Neural crest cell (in vitro differentiated cells): ENCODE measurements around the gene TCF3. TPM values are rescaled to one million over a fixed set of nuclear protein-coding genes. Genes with fewer than 3 reads are reported as not detected.

ENCODE experiments used
- DNase-seq: peaks from one replicate; pipeline ENCODE4 v3.0.0; 2021; ENCODE audit warnings: low read depth, mixed read lengths, low spot score
- H3K27ac Mint-ChIP-seq: one replicate; pipeline ENCODE4 v1.8.0; 2021; ENCODE audit warnings: mild to moderate bottlenecking, mixed read lengths; ENCODE audit not compliant: unreplicated experiment
- H3K27me3 Mint-ChIP-seq: 2 replicates; pipeline ENCODE4 v1.8.0; 2021; ENCODE audit warnings: low read depth, mild to moderate bottlenecking, mixed read lengths
- H3K36me3 Mint-ChIP-seq: 2 replicates; pipeline ENCODE4 v1.8.0; 2021; ENCODE audit warnings: low read depth, mild to moderate bottlenecking, mixed read lengths
- H3K4me1 Mint-ChIP-seq: 2 replicates; pipeline ENCODE4 v1.8.0; 2021; ENCODE audit warnings: mixed read lengths
- H3K4me3 Mint-ChIP-seq: one replicate; pipeline ENCODE4 v1.8.0; 2021; ENCODE audit warnings: mild to moderate bottlenecking, mixed read lengths
- H3K9me3 Mint-ChIP-seq: 2 replicates; pipeline ENCODE4 v1.8.0; 2021; ENCODE audit warnings: mixed read lengths
- CTCF ChIP-seq: fragments of 200-600 bp; sonication (generic); conservative IDR thresholded peaks from 2 replicates; pipeline ENCODE4 v1.5.0; 2021; ENCODE audit warnings: antibody characterized with exemption, mild to moderate bottlenecking
- total RNA-seq: library from RNA; stranded (reverse); gene quantifications from 2 replicates; pipeline ENCODE4 v1.2.1, GENCODE V29; 2021

TCF3 gene
- total RNA-seq, 1 donor from 2014 or later, result 348 TPM

- Mint-ChIP-seq H3K27ac (peak overlapping the region; percentile 27), H3K9me3 (no peaks in the 10 kb centered on the region), H3K36me3 (peaks cover 5% of the 10 kb centered on the region), H3K4me1 (no peaks in the 10 kb centered on the region), H3K27me3 (no peaks in the 10 kb centered on the region), H3K4me3 (peak overlapping the region; percentile 39)
- no peak for TF ChIP-seq CTCF
- no peak for DNase-seq
These were observed 41.1 kb downstream of the TCF3 start for GRCh38 chr19:1611353-1611752.

GRCh38 chr19:1610579-1610978 is 41.8 kb downstream of the TCF3 start:
- Mint-ChIP-seq H3K4me1 (peaks cover 7% of the 10 kb centered on the region), H3K36me3 (peaks cover under 1% of the 10 kb centered on the region), H3K9me3 (no peaks in the 10 kb centered on the region), H3K27me3 (peaks cover 6% of the 10 kb centered on the region), H3K27ac (no peak overlapping the region), H3K4me3 (no peak overlapping the region)
- DNase-seq, result no peak
- no peak for TF ChIP-seq CTCF

- no peak overlapping the region for H3K27ac Mint-ChIP-seq
- H3K9me3 Mint-ChIP-seq, result no peaks in the 10 kb centered on the region
- peaks cover 8% of the 10 kb centered on the region for H3K27me3 Mint-ChIP-seq
- DNase-seq, result no peak
- peak overlapping the region; percentile 68 for H3K4me3 Mint-ChIP-seq
- TF ChIP-seq CTCF, result no peak
- H3K4me1 Mint-ChIP-seq, result peaks cover 10% of the 10 kb centered on the region
- H3K36me3 Mint-ChIP-seq, result no peaks in the 10 kb centered on the region
These were observed 42.5 kb downstream of the TCF3 start for GRCh38 chr19:1609680-1610474.

- no peak overlapping the region for H3K27ac Mint-ChIP-seq
- peaks cover 10% of the 10 kb centered on the region for H3K4me1 Mint-ChIP-seq
- H3K4me3 Mint-ChIP-seq, result peak overlapping the region; percentile 38
- no peaks in the 10 kb centered on the region for H3K36me3 Mint-ChIP-seq
- peaks cover 8% of the 10 kb centered on the region for H3K27me3 Mint-ChIP-seq
- H3K9me3 Mint-ChIP-seq, result no peaks in the 10 kb centered on the region
- no peak for TF ChIP-seq CTCF
- DNase-seq, result no peak
These were observed 43.4 kb downstream of the TCF3 start for GRCh38 chr19:1609103-1609396.

- no peak for TF ChIP-seq CTCF
- H3K27ac Mint-ChIP-seq, result no peak overlapping the region
- no peaks in the 10 kb centered on the region for H3K36me3 Mint-ChIP-seq
- H3K27me3 Mint-ChIP-seq, result peaks cover 8% of the 10 kb centered on the region
- peak overlapping the region; percentile 75 for H3K4me3 Mint-ChIP-seq
- H3K9me3 Mint-ChIP-seq, result no peaks in the 10 kb centered on the region
- H3K4me1 Mint-ChIP-seq, result peaks cover 10% of the 10 kb centered on the region
- DNase-seq, result no peak
These were observed 43.9 kb downstream of the TCF3 start for GRCh38 chr19:1608359-1609102.
